GM18519 (cell line): ENCODE measurements around the gene GASK1B.

Experiments used
- ATAC-seq: cut with Tn5 transposase; IDR thresholded peaks from one replicate; pipeline ENCODE4 v1.9.1; 2021; ENCODE audit warnings: mild to moderate bottlenecking, moderate library complexity; ENCODE audit not compliant: unreplicated experiment, low FRiP score

Gene GASK1B

DNA sequence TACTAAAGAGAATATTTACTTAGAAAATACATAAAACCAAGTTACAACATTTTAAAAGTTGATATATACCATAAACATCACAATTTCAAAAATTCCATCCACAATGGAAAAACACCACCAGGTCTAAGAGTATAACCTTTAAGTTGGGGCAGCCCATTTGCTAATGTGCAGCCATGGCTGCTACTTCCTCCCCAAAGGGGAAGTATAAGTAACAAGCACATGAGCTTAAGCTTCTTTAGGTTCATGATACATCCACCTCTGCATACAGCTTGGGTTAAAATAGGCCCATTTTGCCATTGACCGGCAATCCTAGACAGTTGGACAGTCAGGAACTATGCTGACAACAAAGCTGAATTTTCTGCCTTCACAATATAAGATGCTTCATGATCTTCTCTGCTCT, 16.6 kb upstream of the GASK1B start:
- ATAC-seq, result no peak

DNA sequence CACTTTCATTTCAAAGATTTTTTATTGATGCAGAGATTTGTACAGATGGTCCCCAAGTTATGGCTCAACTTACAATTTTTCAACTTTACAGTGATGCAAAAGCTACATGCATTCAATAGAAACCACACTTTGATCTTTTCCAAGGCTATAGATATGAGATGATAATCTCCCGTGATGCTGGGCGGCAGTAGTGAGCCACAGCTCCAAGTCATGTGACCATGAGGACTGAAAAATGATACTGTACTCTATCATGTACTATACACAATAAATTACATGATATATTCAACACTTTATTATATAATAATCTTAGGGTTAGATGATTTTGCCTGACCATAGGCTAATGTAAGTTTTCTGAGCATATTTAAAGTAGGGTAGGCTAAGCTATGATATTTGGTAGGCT, 14.0 kb upstream of the GASK1B start:
- ATAC-seq, result no peak

DNA sequence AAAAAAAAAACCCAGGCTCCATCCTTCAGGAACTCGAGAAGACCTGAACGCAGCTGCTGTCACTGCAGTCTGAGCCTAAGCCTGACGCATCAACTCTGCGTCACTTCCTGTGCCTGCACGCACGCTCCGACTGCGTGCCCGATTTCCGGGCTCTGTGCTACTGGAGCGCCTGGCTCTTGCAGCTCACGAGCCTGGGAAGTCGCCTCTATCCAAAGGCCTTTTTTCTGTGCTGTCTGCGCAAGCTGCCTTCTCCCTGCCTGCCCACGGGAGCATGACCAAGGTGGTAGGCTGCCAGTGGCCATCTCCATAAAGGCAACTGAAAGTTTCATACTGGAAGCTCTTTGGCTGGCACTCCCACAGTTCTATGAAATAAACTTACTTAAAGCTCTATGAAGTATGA, 9.9 kb upstream of the GASK1B start:
- no peak for ATAC-seq

DNA sequence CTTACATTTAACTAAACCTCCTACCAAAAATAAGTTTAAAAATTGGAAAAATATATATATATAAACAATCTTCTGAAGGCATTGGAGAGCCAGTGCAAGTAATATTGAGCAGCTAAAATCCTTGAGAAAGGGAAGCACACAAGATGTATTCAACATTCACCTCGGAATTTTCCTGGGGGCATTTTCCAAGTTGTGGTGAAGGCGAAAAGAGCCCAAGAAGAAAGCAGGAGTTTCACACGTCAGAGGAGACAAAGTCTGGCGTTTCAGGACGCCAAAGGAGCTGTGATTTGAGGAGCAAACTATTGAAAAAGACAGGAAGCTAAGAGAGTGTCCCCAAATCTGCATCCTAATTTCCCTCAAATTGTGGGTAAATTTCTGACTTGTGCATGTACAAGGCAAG, 9.1 kb upstream of the GASK1B start:
- no peak for ATAC-seq

DNA sequence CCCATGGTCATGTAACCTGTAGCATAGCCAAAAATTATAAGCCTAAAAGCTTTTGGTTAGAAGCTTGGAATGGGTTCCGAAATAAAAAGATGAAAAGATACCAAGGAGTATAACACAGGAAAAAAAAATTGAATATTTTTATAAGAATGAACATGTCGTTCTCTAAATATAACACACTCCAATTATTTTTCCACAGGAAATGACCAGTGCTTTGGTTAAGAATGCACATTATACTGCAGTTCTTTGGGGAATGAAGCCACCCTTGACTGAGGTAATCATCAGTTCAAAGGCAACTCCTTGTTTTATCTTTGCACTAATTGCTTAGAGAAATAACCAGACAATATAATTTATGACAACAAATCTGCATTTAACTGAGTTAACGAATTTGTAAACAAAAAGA, 6.6 kb upstream of the GASK1B start:
- ATAC-seq, result no peak

DNA sequence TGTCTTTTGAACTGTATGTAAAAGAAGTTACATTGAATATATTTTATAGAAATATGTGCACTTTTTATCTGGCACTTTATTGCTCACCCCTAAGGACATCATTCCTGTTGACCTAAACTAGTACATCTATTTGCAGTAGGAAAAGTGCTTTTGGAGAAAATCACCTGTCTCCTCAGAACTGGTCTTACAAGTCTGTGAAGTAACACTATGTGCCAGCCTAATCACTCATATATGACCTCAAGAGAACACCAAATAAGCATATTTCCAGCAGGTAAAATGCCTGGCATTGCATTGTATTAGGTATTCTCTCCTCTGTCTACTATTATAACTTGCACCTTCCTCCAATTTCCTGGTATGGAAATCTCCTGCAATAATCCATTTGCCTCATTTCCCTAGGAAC, 4.0 kb upstream of the GASK1B start:
- no peak for ATAC-seq

DNA sequence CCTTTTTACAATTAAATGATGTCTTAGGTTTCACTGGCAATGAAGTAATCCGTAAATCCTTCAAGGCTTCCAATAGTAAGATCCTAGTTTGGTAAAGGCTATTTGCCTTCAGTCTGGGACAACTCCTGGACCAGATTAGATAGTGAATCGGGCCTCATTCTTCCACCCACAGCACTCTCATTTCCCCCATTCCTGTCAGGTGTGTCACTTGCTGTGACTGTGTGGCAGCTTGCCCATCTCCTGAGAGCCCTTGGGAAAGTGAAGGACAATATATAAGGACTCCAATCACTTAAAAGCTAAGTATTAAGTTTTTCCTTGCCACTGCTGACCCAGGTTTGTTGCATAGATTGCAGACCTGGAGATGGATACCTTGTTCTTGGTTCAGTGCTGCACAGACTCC, 3.3 kb upstream of the GASK1B start:
- ATAC-seq, result no peak

DNA sequence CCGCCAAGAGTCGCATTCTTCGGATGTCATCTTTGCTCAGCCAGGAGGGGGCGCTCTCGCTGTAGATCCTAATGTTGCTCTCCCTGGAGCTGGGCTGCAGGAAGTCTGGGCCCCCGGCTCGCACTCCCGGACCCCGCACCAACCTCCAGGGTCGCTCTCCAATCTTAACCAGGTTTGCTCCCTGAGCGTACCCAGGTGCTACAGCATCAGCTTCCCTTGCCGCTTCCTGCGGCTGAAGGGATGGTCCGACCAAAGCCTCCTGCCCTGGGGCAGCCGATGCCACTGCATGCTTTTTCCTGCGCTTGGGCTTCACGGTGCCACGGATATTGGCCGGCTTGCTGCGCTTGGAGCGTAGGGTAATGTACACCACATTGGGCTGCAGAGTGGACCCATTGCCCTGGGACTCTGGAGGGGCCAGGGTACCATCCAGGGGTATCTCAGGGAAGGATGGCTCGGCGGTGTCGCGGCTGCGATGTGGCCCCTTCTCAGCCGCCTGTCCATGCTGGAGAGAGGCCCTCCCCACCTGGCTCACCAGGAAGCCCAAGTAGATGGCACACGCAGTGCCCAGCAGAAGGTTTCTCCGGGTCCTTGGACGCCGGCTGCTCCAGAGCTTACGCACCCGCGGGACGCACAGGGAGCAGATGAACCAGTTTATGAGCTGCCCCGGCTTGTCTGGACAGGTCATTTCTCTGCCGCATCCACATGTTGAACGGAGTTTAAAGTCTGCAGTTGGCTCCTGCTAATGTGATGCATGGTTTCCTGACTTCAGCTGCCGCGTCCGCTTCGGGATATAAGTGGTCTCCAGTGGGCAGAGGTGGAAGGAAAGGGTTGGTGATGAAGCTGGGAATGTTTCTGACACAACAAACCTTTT, 1.9 kb downstream of the GASK1B start:
- no peak for ATAC-seq

DNA sequence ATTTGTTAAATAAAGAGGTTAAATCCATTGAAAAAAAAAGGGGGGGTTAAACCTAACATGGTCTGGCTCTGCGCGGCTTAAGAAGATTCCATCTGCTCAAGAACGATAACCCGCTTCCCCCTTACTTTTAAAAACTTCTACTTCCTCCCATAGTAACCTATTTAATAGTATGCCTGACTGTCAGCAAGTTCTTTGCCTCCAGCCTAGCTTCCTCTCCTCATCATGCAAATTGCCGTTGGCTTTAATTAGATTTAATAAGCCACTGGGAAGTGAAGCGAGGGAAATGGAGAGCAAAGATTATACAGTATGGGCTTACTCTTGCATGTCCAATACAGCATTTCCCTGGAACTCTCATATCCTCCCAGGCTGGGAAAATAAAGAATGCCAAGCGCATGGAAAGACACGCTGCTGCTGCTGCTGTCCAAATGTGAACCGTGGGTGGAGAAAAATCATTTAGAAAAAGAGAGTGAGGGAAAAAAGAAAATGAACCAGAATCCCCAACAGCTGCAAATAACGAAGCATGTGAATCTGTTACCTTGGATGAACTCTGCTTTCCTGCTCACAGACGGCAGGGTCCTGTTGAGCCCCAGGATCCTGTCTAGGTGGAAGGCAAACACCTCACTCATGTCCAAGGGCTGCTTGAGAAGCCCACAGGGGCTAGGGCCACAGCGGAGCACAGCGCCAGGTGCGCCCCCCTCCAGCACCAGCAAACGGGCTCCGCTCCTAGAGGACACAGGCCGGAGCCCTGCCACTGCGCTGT, 2.7 kb downstream of the GASK1B start:
- ATAC-seq, result no peak

DNA sequence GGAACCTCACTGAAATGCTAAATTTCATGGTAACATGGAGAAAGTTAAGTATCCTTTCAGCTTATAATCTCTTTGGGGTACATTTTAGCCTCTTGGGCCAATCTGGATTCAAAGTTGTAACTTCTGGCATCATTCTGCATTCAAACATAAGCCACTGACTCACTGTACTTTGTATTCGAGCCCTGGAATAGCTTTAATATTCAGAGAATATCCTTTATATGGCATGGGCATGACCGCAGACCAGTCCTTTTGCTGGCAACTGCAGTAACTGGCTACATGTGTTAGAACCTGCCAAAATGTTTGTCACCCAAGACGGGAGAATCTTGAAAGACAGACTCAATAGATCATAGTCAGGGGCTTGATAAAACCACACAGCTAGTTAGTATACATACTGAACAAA, 3.3 kb downstream of the GASK1B start:
- ATAC-seq, result no peak

DNA sequence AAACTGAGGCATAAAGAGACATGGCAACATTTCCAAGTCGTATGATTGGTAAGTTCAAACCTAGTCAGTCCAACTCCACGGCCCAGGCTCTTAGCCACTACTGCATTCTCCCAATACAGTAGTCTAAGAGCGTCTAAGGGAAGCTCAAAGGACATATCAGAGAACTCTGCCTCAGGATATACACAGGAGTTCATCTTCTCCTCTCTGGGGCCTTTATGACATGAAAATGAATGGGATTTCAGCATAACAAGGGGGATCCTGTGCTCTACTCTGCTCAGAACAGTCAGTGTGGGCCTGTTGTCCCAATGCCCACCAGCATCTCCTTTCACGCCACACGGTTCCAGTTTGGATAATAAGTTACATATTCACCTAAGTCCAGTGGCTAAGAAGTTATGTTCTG, 4.2 kb downstream of the GASK1B start:
- no peak for ATAC-seq

DNA sequence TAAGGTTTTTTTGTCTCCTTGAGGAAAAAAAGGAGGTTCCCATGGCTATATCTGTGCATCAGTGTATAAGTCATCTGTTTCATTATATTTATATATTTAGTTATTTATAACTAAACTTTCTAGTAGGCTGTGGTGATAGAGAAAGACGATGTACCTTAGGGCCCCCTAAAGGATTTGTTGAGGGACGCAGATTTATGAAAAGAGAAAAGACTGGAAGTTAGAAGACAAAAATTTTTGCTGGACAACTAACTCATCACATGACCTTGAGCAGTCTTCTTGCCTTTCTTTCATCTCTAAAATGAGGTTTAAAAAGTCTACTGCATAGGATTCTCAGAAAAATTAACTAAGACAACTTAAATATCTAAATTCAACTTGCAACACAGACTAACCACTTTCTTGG, 6.1 kb downstream of the GASK1B start:
- ATAC-seq, result no peak

DNA sequence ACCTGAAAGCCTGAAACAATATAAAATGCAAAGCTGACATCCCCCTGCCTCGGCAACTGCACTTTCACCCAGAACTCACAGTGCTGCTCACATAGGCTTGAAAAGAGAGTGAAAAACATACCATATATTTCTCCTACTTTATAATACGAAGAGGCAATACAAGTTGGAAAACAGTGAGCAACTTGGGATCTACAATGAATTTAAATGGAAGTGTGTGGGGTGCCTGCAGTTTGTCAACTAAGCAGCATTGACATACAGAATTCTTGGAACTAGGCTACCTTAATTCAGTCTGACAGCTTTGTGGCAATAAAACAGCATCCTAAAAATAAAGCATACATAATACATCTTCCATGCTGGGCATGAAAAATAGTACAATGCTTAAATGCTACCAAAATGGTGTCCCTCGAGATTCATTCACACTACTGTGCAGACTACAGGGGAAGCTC, 8.0 kb downstream of the GASK1B start:
- no peak for ATAC-seq

DNA sequence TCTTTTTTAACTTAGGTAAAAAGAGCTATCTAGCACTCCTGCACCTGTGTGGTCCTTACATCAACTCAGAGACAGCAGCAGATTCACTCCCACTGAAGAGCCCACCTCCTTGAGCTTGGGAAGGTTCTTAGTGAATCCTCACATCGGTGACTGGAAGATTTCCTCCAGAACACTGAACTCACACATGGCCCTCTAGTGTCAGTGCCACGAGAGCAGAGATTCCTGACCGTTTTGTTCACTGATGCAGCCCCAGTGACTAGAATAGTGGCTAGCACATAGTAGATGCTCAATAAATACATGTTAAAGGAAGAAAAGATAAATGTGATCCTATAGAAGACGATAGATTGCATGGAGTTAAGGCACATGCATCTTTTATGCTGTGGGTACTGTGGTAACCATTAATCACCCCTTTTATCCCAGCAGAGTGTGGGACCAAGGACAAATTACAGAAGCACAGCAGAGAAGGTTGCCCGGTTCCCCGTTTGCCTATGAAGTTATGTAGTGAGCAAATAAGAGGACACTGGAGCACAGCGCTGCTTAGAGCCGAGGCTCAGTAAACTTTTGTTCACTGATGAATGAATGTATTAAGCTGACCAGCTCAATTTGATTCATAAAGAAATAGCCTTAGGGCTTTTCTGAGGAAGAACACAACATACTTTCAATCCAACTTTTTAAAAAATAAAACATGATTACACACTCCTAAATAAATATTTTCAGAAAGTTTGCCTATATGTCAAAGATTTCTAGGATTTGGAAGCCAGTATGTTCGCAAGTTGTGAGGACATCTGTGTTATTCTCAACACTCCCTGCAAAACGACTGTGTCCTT, 8.7 kb downstream of the GASK1B start:
- ATAC-seq, result no peak

DNA sequence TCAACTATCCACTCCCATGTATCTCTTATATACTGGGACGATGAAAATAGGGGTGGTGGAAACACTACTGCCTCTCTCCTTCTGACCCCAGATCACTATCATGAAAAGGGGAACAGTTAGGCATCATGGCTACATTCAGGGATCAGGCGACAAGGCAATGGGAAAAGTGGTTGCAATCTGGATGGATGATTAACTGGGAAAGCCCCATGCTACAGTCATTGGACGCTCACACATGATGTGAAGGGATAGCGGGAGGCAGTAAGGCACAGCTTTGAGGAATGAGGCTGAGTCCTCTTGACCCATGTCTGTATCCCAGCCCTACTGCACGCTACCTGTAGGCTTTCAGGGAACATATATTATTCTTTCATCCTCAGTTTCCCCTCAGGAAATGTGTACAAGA, 10.2 kb downstream of the GASK1B start:
- ATAC-seq, result no peak

DNA sequence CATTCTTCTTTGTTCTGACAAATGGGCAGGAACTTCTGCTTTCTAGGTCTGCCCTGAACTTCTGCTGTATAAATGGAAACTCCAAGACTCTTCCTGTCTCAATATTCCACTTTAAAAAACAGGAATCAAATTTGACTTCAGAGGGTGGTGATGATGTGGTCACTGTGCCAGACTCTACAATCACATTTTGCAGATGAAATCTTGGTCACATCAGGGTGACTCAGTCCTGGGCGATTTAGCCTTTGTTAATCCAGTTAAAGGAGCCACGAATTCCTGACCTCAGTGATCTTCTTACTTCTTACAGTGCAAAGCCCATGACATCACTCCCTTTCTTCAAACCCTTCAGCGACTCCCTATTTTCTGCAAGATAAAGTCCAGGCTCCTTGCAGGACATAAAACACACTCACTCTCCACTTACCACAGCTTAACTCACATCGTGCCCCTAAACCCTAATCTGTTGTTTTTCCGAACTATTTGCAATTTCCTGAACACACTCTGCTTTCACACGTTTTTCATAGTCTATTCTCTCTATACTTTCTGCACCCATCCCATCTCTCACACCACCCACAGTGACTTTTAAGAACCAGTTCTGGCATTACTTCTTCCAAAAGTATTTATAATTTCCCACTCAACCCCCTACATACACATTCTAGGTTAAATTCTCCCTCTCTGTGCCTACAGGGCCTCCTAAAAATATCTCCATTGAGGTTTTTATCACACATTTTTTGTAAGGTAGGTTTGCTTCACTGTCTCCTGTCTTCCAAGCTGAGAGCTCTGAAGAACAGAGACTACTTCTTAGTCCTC, 11.1 kb downstream of the GASK1B start:
- no peak for ATAC-seq

DNA sequence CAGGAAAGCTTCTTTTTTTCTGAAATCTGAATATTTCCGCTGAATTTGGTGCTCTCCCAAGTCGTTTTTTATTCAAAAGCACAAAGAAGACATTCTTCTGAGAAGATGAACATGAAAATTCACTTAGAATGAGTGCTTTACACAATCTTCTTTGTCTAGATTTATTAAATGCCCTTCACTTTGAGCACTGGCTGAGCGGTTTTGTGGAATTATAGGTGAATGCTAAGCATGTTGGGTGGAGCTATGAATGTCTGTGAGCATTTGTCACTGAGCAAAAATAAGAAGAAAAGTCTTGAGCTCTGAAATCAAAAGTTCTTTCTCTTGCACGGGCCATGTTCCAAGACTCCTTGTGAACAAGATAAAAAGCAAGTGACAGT, 13.1 kb downstream of the GASK1B start:
- no peak for ATAC-seq

DNA sequence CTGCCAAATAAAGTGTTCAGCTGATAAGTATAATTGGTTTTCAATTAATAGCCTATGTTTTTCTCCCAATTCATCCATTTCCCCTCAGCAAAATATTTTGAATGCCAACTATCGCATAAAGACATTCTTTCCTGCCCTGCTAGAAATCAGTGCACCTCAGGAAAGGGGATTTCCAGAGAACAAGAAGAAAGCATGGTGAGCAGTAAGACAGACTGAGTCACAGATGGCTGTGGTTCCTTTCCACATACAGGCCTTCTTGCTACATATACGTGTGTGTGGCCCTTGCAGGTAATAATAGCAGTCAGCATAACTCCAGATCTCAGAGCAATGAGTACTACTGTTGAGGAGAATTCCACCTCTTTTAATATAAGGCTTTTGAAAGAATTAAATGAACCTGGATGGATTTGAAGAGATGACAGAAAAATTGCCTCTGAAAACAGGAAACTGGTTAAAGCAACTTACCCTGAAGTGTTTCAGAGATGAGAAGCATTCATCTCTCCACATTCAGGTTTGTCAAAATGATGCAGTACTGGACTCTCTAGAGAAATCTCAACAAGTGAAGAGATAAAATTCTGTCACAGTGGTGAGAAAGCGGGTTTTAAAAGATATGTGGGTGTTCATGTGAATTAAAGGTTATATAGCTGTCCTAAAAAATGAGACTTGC, 13.6 kb downstream of the GASK1B start:
- ATAC-seq, result no peak

DNA sequence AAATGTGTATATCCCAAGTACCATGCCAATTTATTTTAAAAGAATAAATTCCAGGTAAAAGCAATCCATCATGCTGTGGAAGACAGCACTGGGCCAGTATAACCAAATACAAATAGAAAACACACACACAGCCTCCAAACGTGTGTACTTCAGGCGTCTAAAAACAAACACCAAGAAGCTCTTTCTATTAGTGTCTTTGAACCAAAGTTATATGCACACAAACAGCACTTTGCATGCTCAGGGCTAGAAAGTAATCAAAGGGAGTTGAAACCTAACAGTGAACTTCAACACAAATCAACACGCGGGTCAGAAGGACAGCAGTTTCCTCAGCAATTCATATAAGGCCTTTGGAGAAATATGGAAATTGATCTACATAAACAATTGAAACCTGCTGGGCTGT, 15.4 kb downstream of the GASK1B start:
- no peak for ATAC-seq
